ENCODE results near the gene TNNI2. TPM values are rescaled to one million over a fixed set of nuclear protein-coding genes. Genes with fewer than 3 reads are reported as not detected.

Gene TNNI2
- polyA plus RNA-seq, 1 donor from 2014 or later: not detected

GRCh38 chr11:1834779-1835670 lies 3.8 kb upstream of the TNNI2 start, which contains the start of gene SYT8:
Gene SYT8, plus strand, starts transcription at chr11:1834990. Its CDS starts 116 bp downstream, at chr11:1835106.
- no peaks in the 10 kb centered on the region for H3K9me2 ChIP-seq (ENCODE audit: insufficient read depth, low read length)
- H3K36me3 ChIP-seq (ENCODE audit: insufficient read depth, low read length): no peaks in the 10 kb centered on the region
- no peaks in the 10 kb centered on the region for H3K79me2 ChIP-seq (replicated peaks; ENCODE audit: insufficient read depth, low read length)
- no peaks in the 10 kb centered on the region for H4K20me1 ChIP-seq (ENCODE audit: insufficient read depth)
- no peak within 1 kb of the TSS for H3K4me2 ChIP-seq (ENCODE audit: low read length)
- no peaks in the 10 kb centered on the region for H3F3A ChIP-seq (ENCODE audit: insufficient read depth, low read length, poor library complexity, severe bottlenecking)
- H3K27ac ChIP-seq (ENCODE audit: low read length): no peak within 1 kb of the TSS
- H3K9ac ChIP-seq (ENCODE audit: low read length): no peak within 1 kb of the TSS
- TF ChIP-seq SMC3 (conservative IDR thresholded peaks at IDR 0.05; ENCODE audit: poor library complexity) (no peak), EZH2 (IDR thresholded peaks at IDR 0.05; ENCODE audit: borderline replicate concordance, insufficient read depth, low read length, poor library complexity, severe bottlenecking) (no peak), MXI1 (conservative IDR thresholded peaks at IDR 0.05; ENCODE audit: poor library complexity, severe bottlenecking) (no peak), POLR2AphosphoS5 (IDR thresholded peaks at IDR 0.05) (no peak), REST (IDR thresholded peaks at IDR 0.05; ENCODE audit: borderline replicate concordance) (no peak), EP300 (conservative IDR thresholded peaks at IDR 0.05; ENCODE audit: poor library complexity, severe bottlenecking) (no peak), CTCF (IDR thresholded peaks at IDR 0.05; ENCODE audit: poor library complexity, severe bottlenecking) (no peak), RAD21 (conservative IDR thresholded peaks at IDR 0.05) (no peak), TAF1 (IDR thresholded peaks at IDR 0.05; ENCODE audit: low read depth) (no peak)
- H3K9me3 ChIP-seq (ENCODE audit: low read length): no peaks in the 10 kb centered on the region
- H2AFZ ChIP-seq (ENCODE audit: low read depth, low read length): no peak within 1 kb of the TSS
- no peak within 1 kb of the TSS for H3K4me3 ChIP-seq (ENCODE audit: low read length)
- no peaks in the 10 kb centered on the region for H3K27me3 ChIP-seq (ENCODE audit: insufficient read depth, low read depth, low read length)

- Histone ChIP-seq H3K27ac (ENCODE audit: low read length) (no peak overlapping the region), H3K4me2 (ENCODE audit: low read length) (no peak overlapping the region), H3F3A (ENCODE audit: insufficient read depth, low read length, poor library complexity, severe bottlenecking) (no peaks in the 10 kb centered on the region), H3K9ac (ENCODE audit: low read length) (no peak overlapping the region), H3K9me2 (ENCODE audit: insufficient read depth, low read length) (no peaks in the 10 kb centered on the region), H2AFZ (ENCODE audit: low read depth, low read length) (no peak overlapping the region), H3K4me3 (ENCODE audit: low read length) (no peak overlapping the region), H4K20me1 (ENCODE audit: insufficient read depth) (no peaks in the 10 kb centered on the region), H3K9me3 (ENCODE audit: low read length) (no peaks in the 10 kb centered on the region), H3K27me3 (ENCODE audit: insufficient read depth, low read depth, low read length) (no peaks in the 10 kb centered on the region), H3K79me2 (replicated peaks; ENCODE audit: insufficient read depth, low read length) (no peaks in the 10 kb centered on the region), H3K36me3 (ENCODE audit: insufficient read depth, low read length) (no peaks in the 10 kb centered on the region)
- TF ChIP-seq CTCF (IDR thresholded peaks at IDR 0.05; ENCODE audit: poor library complexity, severe bottlenecking) (no peak), MXI1 (conservative IDR thresholded peaks at IDR 0.05; ENCODE audit: poor library complexity, severe bottlenecking) (no peak), POLR2AphosphoS5 (IDR thresholded peaks at IDR 0.05) (no peak), SMC3 (conservative IDR thresholded peaks at IDR 0.05; ENCODE audit: poor library complexity) (no peak), REST (IDR thresholded peaks at IDR 0.05; ENCODE audit: borderline replicate concordance) (no peak), EZH2 (IDR thresholded peaks at IDR 0.05; ENCODE audit: borderline replicate concordance, insufficient read depth, low read length, poor library complexity, severe bottlenecking) (no peak), EP300 (conservative IDR thresholded peaks at IDR 0.05; ENCODE audit: poor library complexity, severe bottlenecking) (no peak), TAF1 (IDR thresholded peaks at IDR 0.05; ENCODE audit: low read depth) (no peak), RAD21 (conservative IDR thresholded peaks at IDR 0.05) (no peak)
Observed at GRCh38 chr11:1835671-1836010, 3.1 kb upstream of the TNNI2 start.
